Breast epithelium (tissue), 3 donors: ENCODE results near the gene DUS2.

Source experiments
- CTCF ChIP-seq, 3 donors: fragments of 450-650 bp; IDR thresholded peaks; one replicate each; pipeline ENCODE4 v1.5.1; 2016 to 2017; ENCODE audit warnings: antibody characterized with exemption in 3 of 3, mild to moderate bottlenecking in 3 of 3, moderate library complexity in 3 of 3
- POLR2A ChIP-seq: fragments of 450-650 bp; IDR thresholded peaks from one replicate; pipeline ENCODE4 v1.6.1; 2016; ENCODE audit warnings: antibody characterized with exemption, mild to moderate bottlenecking, moderate library complexity
- POLR2AphosphoS5 ChIP-seq, 3 donors: sonication (generic); formaldehyde crosslinking; IDR thresholded peaks; one replicate each; pipeline ENCODE4 v1.6.1; 2017; ENCODE audit warnings: antibody characterized with exemption in 3 of 3

GRCh38 chr16:68096491-68096890 lies 73.4 kb downstream of the DUS2 start:
- TF ChIP-seq POLR2A: no peak
- TF ChIP-seq CTCF (IDR thresholded peaks at IDR 0.05): no peak
- no peak for TF ChIP-seq POLR2AphosphoS5 (IDR thresholded peaks at IDR 0.05)
